Measurements from ENCODE around the gene KCNJ5. TPM values are rescaled to one million over a fixed set of nuclear protein-coding genes. Genes with fewer than 3 reads are reported as not detected.

KCNJ5 gene
- total and polyA plus RNA-seq, 12 donors, result 37.1 to 299 (median 80.4) TPM

GRCh38 chr11:128904303-128904655 is 13.1 kb downstream of the KCNJ5 start:
- no peaks in the 10 kb centered on the region for H3K9me3 ChIP-seq (replicated peaks in 1 of 3)
- no peak for DNase-seq
- no peak overlapping the region for H3K4me3 ChIP-seq
- H3K27me3 ChIP-seq, result no peaks in the 10 kb centered on the region
- intact Hi-C loops (cut with DNase I), result no loop called here
- WGBS, 4 donors, result 69 to 77% (median 73%) methylated on average over 5 to 14 of the region's 14 CpGs
- peak overlapping the region in 3 of 5 donors; percentile 83 to 84 (median 84) for H3K27ac ChIP-seq
- peaks cover 33 to 97% of the 10 kb centered on the region in 2 donors for H3K4me1 ChIP-seq (replicated peaks in 1 of 2)
- H3K36me3 ChIP-seq (replicated peaks in 1 of 2), result no peaks in the 10 kb centered on the region
- TF ChIP-seq CTCF (IDR thresholded peaks at IDR 0.05) (no peak), POLR2A (IDR thresholded peaks at IDR 0.05) (no peak)

DNA sequence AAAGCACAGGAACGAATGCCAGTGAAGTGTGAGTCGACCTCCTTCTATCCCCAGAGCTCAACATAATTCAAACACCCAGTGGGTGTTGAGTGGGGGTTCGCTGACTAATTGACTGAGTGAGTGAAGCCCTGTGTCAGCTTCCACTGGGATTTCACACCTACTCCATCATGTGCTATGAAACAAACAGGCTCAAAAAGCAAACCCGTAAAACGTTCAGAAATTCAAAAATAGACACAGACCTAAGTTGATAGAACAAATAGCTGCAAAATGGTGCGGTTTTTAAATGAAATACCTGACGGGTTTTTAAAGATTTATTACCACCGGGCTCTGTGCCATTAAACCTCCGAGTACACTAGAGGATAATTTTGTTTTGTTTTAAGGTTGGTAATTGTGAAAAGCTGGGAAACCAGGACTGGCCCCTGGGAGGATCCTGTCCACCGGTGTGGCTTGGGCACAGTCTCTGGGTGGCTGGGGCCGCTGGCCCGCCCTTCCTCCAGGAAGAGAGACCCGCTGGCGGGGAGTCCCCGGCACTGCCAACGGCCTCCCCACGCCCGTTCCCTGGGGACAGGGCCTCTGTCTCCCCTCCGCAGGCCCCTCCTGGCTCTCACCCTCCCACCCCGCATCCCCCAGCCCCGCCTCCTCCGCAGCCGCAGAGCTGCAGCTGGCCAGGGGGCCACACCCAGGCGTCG is 13.6 kb downstream of the KCNJ5 start:
- WGBS, 4 donors, result 5 to 17% (median 8%) methylated on average over 11 to 25 of the region's 25 CpGs
- intact Hi-C loops (cut with DNase I), result no loop called here
- TF ChIP-seq CTCF (IDR thresholded peaks at IDR 0.05) (no peak), POLR2A (IDR thresholded peaks at IDR 0.05) (peak in 1 of 2 donors; percentile 23)
- H3K27ac ChIP-seq, result peak overlapping the region in 4 of 5 donors; percentile 59 to 84 (median 84)
- H3K36me3 ChIP-seq (replicated peaks in 1 of 2), result no peaks in the 10 kb centered on the region
- H3K4me3 ChIP-seq, result peak overlapping the region in 2 of 4 donors; percentile 41 to 62
- peaks cover 34 to 97% of the 10 kb centered on the region in 2 donors for H3K4me1 ChIP-seq (replicated peaks in 1 of 2)
- H3K27me3 ChIP-seq, result no peaks in the 10 kb centered on the region
- no peaks in the 10 kb centered on the region for H3K9me3 ChIP-seq (replicated peaks in 1 of 3)
- peak in 6 of 7 donors; percentile 37 to 58 (median 50) for DNase-seq

- WGBS, 4 donors, result 2 to 13% (median 6%) methylated on average over 16 to 45 of the region's 45 CpGs
- Histone ChIP-seq H3K36me3 (replicated peaks in 1 of 2) (no peaks in the 10 kb centered on the region), H3K4me1 (replicated peaks in 1 of 2) (peaks cover 30 to 92% of the 10 kb centered on the region in 2 donors), H3K27ac (peak overlapping the region; percentile 41 to 84 (median 83)), H3K27me3 (no peaks in the 10 kb centered on the region), H3K9me3 (replicated peaks in 1 of 3) (no peaks in the 10 kb centered on the region), H3K4me3 (peak overlapping the region in 2 of 4 donors; percentile 41 to 62)
- intact Hi-C loops (cut with DNase I), result no loop called here
- peak; percentile 18 to 42 (median 32) for TF ChIP-seq CTCF (IDR thresholded peaks at IDR 0.05)
- TF ChIP-seq POLR2A (IDR thresholded peaks at IDR 0.05), result peak in 1 of 2 donors; percentile 37
- DNase-seq, result peak in 6 of 7 donors; percentile 49 to 76 (median 59)
These were observed 14.4 kb downstream of the KCNJ5 start for GRCh38 chr11:128905345-128906184.
